A549 (cell line): ENCODE results near the gene GMEB2. TPM values are rescaled to one million over a fixed set of nuclear protein-coding genes. Genes with fewer than 3 reads are reported as not detected.

Experiments used
- ATAC-seq, 2 experiments: fragments of 200-7000 bp in 1 of 2; fragments of >200 bp in 1 of 2; cut with Nextera tagmentation in 1 of 2; cut with Tn5 transposase in 1 of 2; 3 replicates each; pipeline versions ENCODE4 v1.8.0 to v1.9.1; 2018 to 2020; ENCODE audit warnings: mild to moderate bottlenecking in 1 of 2, moderate library complexity in 1 of 2
- CTCF ChIA-PET: fragments of 300-600 bp; sonication (Branson Sonifier 250); formaldehyde crosslinking; extraction: SDS; loops from one replicate; lab custom pipeline; 2021; ENCODE audit warnings: antibody characterized with exemption, inconsistent platforms; lab: Yijun Ruan, JAX
- POLR2A ChIA-PET: fragments of 350-600 bp; formaldehyde crosslinking; extraction: SDS; loops from one replicate; lab custom pipeline; 2021; ENCODE audit warnings: antibody characterized with exemption, inconsistent platforms; lab: Yijun Ruan, JAX
- DNase-seq, 2 experiments: peaks; one replicate each; pipeline versions ENCODE4 v3.0.0 to v3.0.0-alpha.2; 2011 to 2016; ENCODE audit warnings: low read depth in 1 of 2, low spot score in 1 of 2
- FAIRE-seq: peaks from 2 replicates; lab custom pipeline; 2011; peaks lifted over from hg19 to GRCh38; lab: Jason Lieb, UNC
- H3K27ac ChIP-seq, 2 experiments: fragments of >200 bp; sonication (Bioruptor Twin); formaldehyde crosslinking; 3 replicates each; pipeline ENCODE4 v1.5.1; 2016 to 2017
- H3K4me1 ChIP-seq: fragments of >200 bp; sonication (Bioruptor Twin); formaldehyde crosslinking; 3 replicates; pipeline ENCODE4 v1.6.1; 2016
- H3K4me2 ChIP-seq: fragments of >200 bp; sonication (Bioruptor Twin); formaldehyde crosslinking; 3 replicates; pipeline ENCODE4 v1.6.1; 2016
- H3K4me3 ChIP-seq: fragments of >200 bp; sonication (Bioruptor Twin); formaldehyde crosslinking; 3 replicates; pipeline ENCODE4 v1.5.1; 2016
- H3K9me3 ChIP-seq: fragments of >200 bp; sonication (Bioruptor Twin); formaldehyde crosslinking; 3 replicates; pipeline ENCODE4 v1.6.1; 2016
- ATOH8 ChIP-seq: fragments of 250-450 bp; sonication (Bioruptor Pico); IDR thresholded peaks from 2 replicates; pipeline ENCODE4 v1.5.0; 2020; ENCODE audit warnings: low read depth, mild to moderate bottlenecking, moderate library complexity
- E2F6 ChIP-seq: IDR thresholded peaks from 2 replicates; pipeline ENCODE4 v1.6.1; 2012; ENCODE audit warnings: low read depth, borderline replicate concordance
- ESRRA ChIP-seq: fragments of 150-350 bp; IDR thresholded peaks from 2 replicates; pipeline ENCODE4 v1.6.1; 2014; ENCODE audit warnings: mild to moderate bottlenecking, low read length, borderline replicate concordance
- FOSL2 ChIP-seq, 2 experiments: fragments of 450-650 bp in 1 of 2; fragments of >200 bp in 1 of 2; sonication (Bioruptor Twin) in 1 of 2; formaldehyde crosslinking; IDR thresholded peaks; 2 replicates each; pipeline versions ENCODE4 v1.5.0 to v1.6.1; 2016 to 2020; ENCODE audit warnings: mild to moderate bottlenecking in 1 of 2, moderate library complexity in 1 of 2
- GATA3 ChIP-seq: IDR thresholded peaks from 2 replicates; pipeline ENCODE4 v1.6.1; 2012; ENCODE audit warnings: borderline replicate concordance
- HDAC2 ChIP-seq: fragments of 200-600 bp; sonication (generic); IDR thresholded peaks from 2 replicates; pipeline ENCODE4 v1.6.1; 2016
- HES2 ChIP-seq: fragments of >200 bp; sonication (Bioruptor Twin); formaldehyde crosslinking; IDR thresholded peaks from 2 replicates; pipeline ENCODE4 v1.6.1; 2016
- HEYL ChIP-seq: fragments of 250-450 bp; sonication (Bioruptor Pico); IDR thresholded peaks from 2 replicates; pipeline ENCODE4 v1.8.0; 2021; ENCODE audit warnings: mild to moderate bottlenecking, moderate library complexity
- HOXA7 ChIP-seq: fragments of 250-450 bp; sonication (Bioruptor Pico); IDR thresholded peaks from 2 replicates; pipeline ENCODE4 v1.5.0; 2020; ENCODE audit warnings: mild to moderate bottlenecking, moderate library complexity
- HOXB5 ChIP-seq: fragments of 250-450 bp; sonication (Bioruptor Pico); IDR thresholded peaks from 2 replicates; pipeline ENCODE4 v1.5.0; 2020; ENCODE audit warnings: mild to moderate bottlenecking, moderate library complexity
- JUN ChIP-seq, 2 experiments: fragments of >200 bp; sonication (Bioruptor Twin); formaldehyde crosslinking; IDR thresholded peaks; 2 replicates in 1 of 2; 3 replicates in 1 of 2; pipeline ENCODE4 v1.6.1; 2016 to 2017
- JUNB ChIP-seq: fragments of >200 bp; sonication (Bioruptor Twin); formaldehyde crosslinking; IDR thresholded peaks from 2 replicates; pipeline ENCODE4 v1.6.1; 2016
- KDM5A ChIP-seq: fragments of 200-600 bp; sonication (generic); IDR thresholded peaks from 2 replicates; pipeline ENCODE4 v1.6.1; 2016; ENCODE audit warnings: antibody characterized with exemption, mild to moderate bottlenecking
- MAZ ChIP-seq: fragments of 150-350 bp; IDR thresholded peaks from 2 replicates; pipeline ENCODE4 v1.6.1; 2014; ENCODE audit warnings: antibody characterized with exemption, low read depth, low read length, borderline replicate concordance
- MYC ChIP-seq: IDR thresholded peaks from 2 replicates; pipeline ENCODE4 v1.6.1; 2012; ENCODE audit warnings: mild to moderate bottlenecking, inconsistent platforms, low read length, improper control_type of control experiment, borderline replicate concordance
- NFE2L2 ChIP-seq: fragments of 150-350 bp; conservative IDR thresholded peaks from 2 replicates; pipeline ENCODE4 v1.6.1; 2014; ENCODE audit warnings: low read length
- NPAS2 ChIP-seq: fragments of 250-450 bp; sonication (Bioruptor Pico); IDR thresholded peaks from 2 replicates; pipeline ENCODE4 v1.8.0; 2022; ENCODE audit warnings: mild to moderate bottlenecking, moderate library complexity, borderline replicate concordance
- PHF8 ChIP-seq: fragments of 200-600 bp; sonication (generic); IDR thresholded peaks from 2 replicates; pipeline ENCODE4 v1.6.1; 2016; ENCODE audit warnings: low read depth, mild to moderate bottlenecking, antibody characterized with exemption, moderate library complexity, borderline replicate concordance
- POLR2A ChIP-seq: IDR thresholded peaks from 2 replicates; pipeline ENCODE4 v1.6.1; 2012; ENCODE audit warnings: mild to moderate bottlenecking, low read length
- POLR2AphosphoS2 ChIP-seq: conservative IDR thresholded peaks from 2 replicates; pipeline ENCODE4 v1.6.1; 2012; ENCODE audit warnings: low read length, improper control_type of control experiment, inconsistent platforms
- REST ChIP-seq: fragments of 200-600 bp; sonication (generic); IDR thresholded peaks from 2 replicates; pipeline ENCODE4 v1.6.1; 2016; ENCODE audit warnings: antibody characterized with exemption, mild to moderate bottlenecking, moderate library complexity
- RNF2 ChIP-seq: fragments of 200-600 bp; sonication (generic); IDR thresholded peaks from 2 replicates; pipeline ENCODE4 v1.6.1; 2016; ENCODE audit warnings: low read depth, mild to moderate bottlenecking, antibody characterized with exemption, moderate library complexity, borderline replicate concordance
- SMC3 ChIP-seq: fragments of >200 bp; sonication (Bioruptor Twin); formaldehyde crosslinking; IDR thresholded peaks from 3 replicates; pipeline ENCODE4 v1.6.1; 2018; ENCODE audit warnings: inconsistent platforms
- TP53 ChIP-seq: fragments of 250-450 bp; sonication (Bioruptor Pico); IDR thresholded peaks from 2 replicates; pipeline ENCODE4 v1.5.0; 2021; ENCODE audit warnings: mild to moderate bottlenecking, moderate library complexity
- ZFP36 ChIP-seq: fragments of 450-650 bp; IDR thresholded peaks from 2 replicates; pipeline ENCODE4 v1.6.1; 2014; ENCODE audit warnings: borderline replicate concordance; ENCODE audit not compliant: partially characterized antibody
- WGBS: methylation state at CpG from one replicate; pipeline ENCODE4 v1.1.6; 2017; ENCODE audit errors: missing lambda C conversion rate; 5-methylcytosine and 5-hydroxymethylcytosine counted together
- polyA plus RNA-seq, 4 experiments: library from polyadenylated mRNA; depleted of rRNA in 3 of 4; stranded (reverse); fragments of >200 nt; fragmentation: RNase III in 1 of 4; extraction: RNeasy Plus Mini Kit Qiagen cat#74134 plus additional on column Dnase treatment in 1 of 4; gene quantifications; 2 replicates in 3 of 4; 3 replicates in 1 of 4; pipeline ENCODE4 v1.2.3, GENCODE V29; 2011 to 2017
- TF ChIP-seq, protein P1 (sequence below): fragments of 150-350 bp; IDR thresholded peaks from 2 replicates; pipeline ENCODE4 v1.6.1; 2014; ENCODE audit warnings: low read depth, mild to moderate bottlenecking, low read length
- TF ChIP-seq, protein P2 (sequence below): IDR thresholded peaks from 2 replicates; pipeline ENCODE4 v1.6.1; 2012

Gene GMEB2
- polyA plus RNA-seq, 2 of the 4 experiments (the other 2 are of a cell fraction) = 6.5 to 6.8 TPM

GRCh38 chr20:63562461-63563224 is 64.3 kb downstream of the GMEB2 start:
- Histone ChIP-seq H3K4me1 (no peaks in the 10 kb centered on the region), H3K4me2 (no peak overlapping the region), H3K9me3 (no peaks in the 10 kb centered on the region), H3K4me3 (no peak overlapping the region), H3K27ac (no peak overlapping the region)
- ATAC-seq (no peak), DNase-seq (no peak), FAIRE-seq (no peak)
- TF ChIP-seq JUNB = no peak
- no peak for TF ChIP-seq KDM5A
- TF ChIP-seq TP53 (CRISPR knock-in tag) = no peak
- no peak for TF ChIP-seq PHF8
- no peak for TF ChIP-seq NPAS2
- no peak for TF ChIP-seq SMC3
- TF ChIP-seq ESRRA = no peak
- TF ChIP-seq HEYL = no peak
- no peak for TF ChIP-seq ZFP36
- no peak for TF ChIP-seq NFE2L2
- TF ChIP-seq FOSL2 (IDR thresholded peaks at IDR 0.05) = no peak
- TF ChIP-seq FOSL2 (CRISPR knock-in tag; IDR thresholded peaks at IDR 0.05) = no peak
- no peak for TF ChIP-seq RNF2
- no peak for TF ChIP-seq MAZ
- no peak for TF ChIP-seq HOXB5 (CRISPR knock-in tag)
- no peak for TF ChIP-seq JUN (IDR thresholded peaks at IDR 0.05)
- ChIA-PET POLR2A (no interaction called here), CTCF (interaction anchor here (1.1 to 7.6 kb wide), 4 partner anchors 10 to 69 kb away, joined by 3 to 49 read pairs (median 6); partner anchors contain the start of gene PTK6)
- WGBS = 84% methylated on average over 31 of the region's 54 CpGs

DNA sequence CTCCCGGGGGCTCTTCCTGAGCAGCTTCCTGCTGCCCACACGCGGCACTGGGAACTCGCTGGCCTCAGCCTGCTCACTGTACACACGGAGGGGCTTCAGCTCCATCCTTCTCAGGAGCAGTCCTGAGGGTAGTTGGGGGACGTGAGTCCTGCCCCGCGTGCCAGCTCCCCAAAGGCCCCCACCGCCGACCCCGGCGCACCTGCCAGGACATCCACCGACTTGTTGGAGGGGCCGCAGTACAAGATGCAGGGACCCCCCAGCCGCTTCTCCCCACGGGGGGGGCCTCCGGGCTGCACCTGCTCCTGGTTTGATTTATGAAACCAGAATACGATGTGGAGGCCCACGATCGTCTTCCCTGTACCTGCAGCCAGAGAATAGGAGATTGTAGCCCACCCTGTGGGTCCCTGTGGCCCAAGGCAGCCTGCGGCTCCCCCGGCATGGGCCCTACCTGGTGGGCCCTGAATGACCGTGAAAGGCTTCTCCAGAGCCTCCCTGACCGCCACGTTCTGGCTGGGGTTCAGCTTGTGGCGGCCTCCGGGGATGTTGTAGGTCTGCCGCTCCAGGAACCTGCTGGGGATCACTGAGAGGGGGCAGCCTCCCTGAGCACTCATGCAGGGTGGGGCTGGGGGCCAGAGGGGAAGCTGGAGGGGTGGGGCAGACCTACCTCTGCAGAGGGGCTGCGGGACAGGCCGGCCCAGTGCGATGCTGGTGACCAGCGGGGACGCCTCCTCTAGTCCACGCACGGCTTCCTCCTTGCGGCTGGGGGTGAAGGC is 65.1 kb downstream of the GMEB2 start:
- Histone ChIP-seq H3K4me3 (no peak overlapping the region), H3K4me1 (no peaks in the 10 kb centered on the region), H3K27ac (no peak overlapping the region), H3K4me2 (no peak overlapping the region), H3K9me3 (no peaks in the 10 kb centered on the region)
- no peak for DNase-seq
- ChIA-PET CTCF (interaction anchor here (1.1 to 7.6 kb wide), 3 partner anchors 24 to 70 kb away, joined by 4 to 49 read pairs (median 7); partner anchors contain the start of gene PTK6), POLR2A (interaction anchor here (0.6 to 0.7 kb wide), 2 partner anchors 11 to 12 kb away, joined by 3 to 7 read pairs; partner anchors contain the start of gene HELZ2)
- FAIRE-seq = no peak
- WGBS = 75% methylated on average over 8 of the region's 36 CpGs
- no peak for ATAC-seq
- TF ChIP-seq, protein P1, sequence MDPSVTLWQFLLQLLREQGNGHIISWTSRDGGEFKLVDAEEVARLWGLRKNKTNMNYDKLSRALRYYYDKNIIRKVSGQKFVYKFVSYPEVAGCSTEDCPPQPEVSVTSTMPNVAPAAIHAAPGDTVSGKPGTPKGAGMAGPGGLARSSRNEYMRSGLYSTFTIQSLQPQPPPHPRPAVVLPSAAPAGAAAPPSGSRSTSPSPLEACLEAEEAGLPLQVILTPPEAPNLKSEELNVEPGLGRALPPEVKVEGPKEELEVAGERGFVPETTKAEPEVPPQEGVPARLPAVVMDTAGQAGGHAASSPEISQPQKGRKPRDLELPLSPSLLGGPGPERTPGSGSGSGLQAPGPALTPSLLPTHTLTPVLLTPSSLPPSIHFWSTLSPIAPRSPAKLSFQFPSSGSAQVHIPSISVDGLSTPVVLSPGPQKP = no peak
- TF ChIP-seq JUNB (no peak), POLR2AphosphoS2 (no peak), MAZ (no peak), REST (no peak), POLR2A (no peak), HOXA7 (no peak), ATOH8 (CRISPR knock-in tag) (no peak), E2F6 (no peak), GATA3 (no peak), HES2 (no peak), NFE2L2 (no peak), ZFP36 (no peak), MYC (no peak), HDAC2 (no peak), JUN (IDR thresholded peaks at IDR 0.05) (no peak)
- TF ChIP-seq, protein P2, sequence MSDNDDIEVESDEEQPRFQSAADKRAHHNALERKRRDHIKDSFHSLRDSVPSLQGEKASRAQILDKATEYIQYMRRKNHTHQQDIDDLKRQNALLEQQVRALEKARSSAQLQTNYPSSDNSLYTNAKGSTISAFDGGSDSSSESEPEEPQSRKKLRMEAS = no peak
